PC-3 (cell line): Measurements from ENCODE around the gene RFTN1.

ENCODE experiments used
- EZH2 ChIP-seq: fragments of 300-600 bp; sonication (generic); IDR thresholded peaks from one replicate; pipeline ENCODE4 v1.6.1; 2017; ENCODE audit warnings: antibody characterized with exemption, mild to moderate bottlenecking, low read length; ENCODE audit not compliant: unreplicated experiment
- EZH2phosphoT487 ChIP-seq: fragments of 300-600 bp; sonication (generic); IDR thresholded peaks from 2 replicates; pipeline ENCODE4 v1.6.1; 2018; ENCODE audit warnings: mild to moderate bottlenecking, antibody characterized with exemption, low read length, borderline replicate concordance

- TF ChIP-seq EZH2phosphoT487 (no peak), EZH2 (no peak)
Observed at GRCh38 chr3:16543242-16543864, 29.9 kb upstream of the RFTN1 start.
